GM19193 (cell line): ENCODE data around the gene SLC17A9.
A peak's percentile ranks its signal among the peaks of the same experiment; 100 is the strongest.

Experiments
- POLR2A ChIP-seq: IDR thresholded peaks from 4 replicates; pipeline ENCODE4 v1.6.1; 2011; ENCODE audit not compliant: insufficient read depth, insufficient read length; ENCODE audit errors: extremely low read depth

SLC17A9 gene

GRCh38 chr20:63003546-63003945 lies 51.0 kb downstream of the SLC17A9 start:
- TF ChIP-seq POLR2A, result no peak

- TF ChIP-seq POLR2A, result no peak
Measured at GRCh38 chr20:63004607-63005364, 52.3 kb downstream of the SLC17A9 start.

- no peak for TF ChIP-seq POLR2A
Measured at GRCh38 chr20:63005365-63005861, 52.9 kb downstream of the SLC17A9 start.

- no peak for TF ChIP-seq POLR2A
Measured at GRCh38 chr20:63005862-63006539, 53.5 kb downstream of the SLC17A9 start.

GRCh38 chr20:63006540-63007359 lies 54.2 kb downstream of the SLC17A9 start, which contains the start of gene BHLHE23:
TSS of gene BHLHE23 (minus strand) at chr20:63006964. CDS start at chr20:63006774, 190 bp downstream.
- TF ChIP-seq POLR2A, result no peak

GRCh38 chr20:63007360-63007645 lies 54.8 kb downstream of the SLC17A9 start:
- TF ChIP-seq POLR2A, result no peak

- TF ChIP-seq POLR2A, result no peak
Measured at GRCh38 chr20:63007646-63008488, 55.4 kb downstream of the SLC17A9 start.

GRCh38 chr20:63008541-63009044 lies 56.1 kb downstream of the SLC17A9 start:
- TF ChIP-seq POLR2A, result no peak

GRCh38 chr20:63009045-63009961 lies 56.8 kb downstream of the SLC17A9 start:
- peak; percentile 54 for TF ChIP-seq POLR2A

- TF ChIP-seq POLR2A, result peak; percentile 35
Measured at GRCh38 chr20:63009988-63010769, 57.7 kb downstream of the SLC17A9 start.

GRCh38 chr20:63011798-63012197 lies 59.3 kb downstream of the SLC17A9 start:
- no peak for TF ChIP-seq POLR2A

GRCh38 chr20:63013207-63013606 lies 60.7 kb downstream of the SLC17A9 start:
- TF ChIP-seq POLR2A, result no peak
